Kidney (tissue), 14 donors: ENCODE results near the gene ZCCHC12. TPM values are rescaled to one million over a fixed set of nuclear protein-coding genes. Genes with fewer than 3 reads are reported as not detected.
A peak's percentile ranks its signal among the peaks of the same experiment; 100 is the strongest.

Experiments
- DNase-seq, 5 donors: peaks; one replicate each; pipeline ENCODE4 v3.0.0-alpha.2; 2013 to 2020
- FAIRE-seq: peaks from 2 replicates; lab custom pipeline; 2012; peaks lifted over from hg19 to GRCh38; lab: Jason Lieb, UNC
- H3K27ac ChIP-seq, 2 donors: one replicate each; pipeline ENCODE4 v1.7.0; 2013; ENCODE audit warnings: low read depth in 2 of 2, low read length in 2 of 2, inconsistent platforms in 1 of 2
- H3K27me3 ChIP-seq: one replicate; pipeline ENCODE4 v1.7.1; 2013; ENCODE audit warnings: low read length, inconsistent platforms; ENCODE audit not compliant: control insufficient read depth, insufficient read depth
- H3K36me3 ChIP-seq, 3 donors: one replicate each; pipeline versions ENCODE4 v1.7.0 to v1.7.1; 2013; ENCODE audit warnings: low read length in 3 of 3, control low read depth in 1 of 3, inconsistent platforms in 1 of 3; ENCODE audit not compliant: insufficient read depth in 3 of 3, control insufficient read depth in 2 of 3
- H3K4me1 ChIP-seq, 3 donors: one replicate each; pipeline versions ENCODE4 v1.7.0 to v1.7.1; 2013; ENCODE audit warnings: low read length in 3 of 3, inconsistent platforms in 1 of 3, low read depth in 1 of 3; ENCODE audit not compliant: control insufficient read depth in 2 of 3, insufficient read depth in 2 of 3
- H3K4me3 ChIP-seq, 3 donors: one replicate each; pipeline versions ENCODE4 v1.7.0 to v1.8.1; 2013; ENCODE audit warnings: low read length in 3 of 3, control low read depth in 1 of 3, inconsistent platforms in 1 of 3
- H3K9ac ChIP-seq, 3 donors: one replicate each; pipeline versions ENCODE4 v1.7.0 to v1.7.1; 2013; ENCODE audit warnings: low read length in 3 of 3, control low read depth in 1 of 3, inconsistent platforms in 1 of 3
- H3K9me3 ChIP-seq, 3 donors: one replicate each; pipeline versions ENCODE4 v1.7.0 to v1.7.1; 2013; ENCODE audit warnings: low read length in 3 of 3, control low read depth in 1 of 3, inconsistent platforms in 1 of 3; ENCODE audit not compliant: control insufficient read depth in 2 of 3, insufficient read depth in 1 of 3
- CTCF ChIP-seq: IDR thresholded peaks from 3 replicates; pipeline ENCODE4 v1.5.1; 2012; ENCODE audit warnings: mild to moderate bottlenecking, moderate library complexity, borderline replicate concordance; ENCODE audit not compliant: insufficient read depth; ENCODE audit errors: extremely low read depth
- intact Hi-C: fragments of 100-400 bp; cut with DNase I; formaldehyde crosslinking; loops from one replicate; pipeline ENCODE4 v1.11.1; 2022
- polyA plus RNA-seq: library from polyadenylated mRNA; stranded (reverse); fragments of 350-450 nt; fragmentation: Illumina TruSeq; extraction: RNeasy Lipid Tissue Mini Kit (QIAGEN cat#74804); gene quantifications from one replicate; pipeline ENCODE4 v1.2.3, GENCODE V29; 2014; ENCODE audit warnings: low read depth, low replicate concordance; ENCODE audit not compliant: insufficient read depth
- total RNA-seq: library from RNA; stranded (reverse); fragmentation: NEBNext Ultra II Directional; extraction: Animal tissue kit (Norgen Biotek cat#: 25700); gene quantifications from one replicate; pipeline ENCODE4 v1.2.1, GENCODE V29; 2021
- donor health status: control.
- donor health status: control.
- donor health status: control.
- donor health status: control.
- donor health status: control.
- donor health status: DM: yes; HTN: yes; CAD: no.
- donor health status: Normal renal cell carcinoma (clear cell type).

ZCCHC12 gene
- total and polyA plus RNA-seq, 2 donors from 2014 or later: not detected

GRCh38 chrX:118853596-118853995 lies 30.0 kb downstream of the ZCCHC12 start:
- no peak overlapping the region for H3K27ac ChIP-seq
- FAIRE-seq (no peak), DNase-seq (no peak)
- H3K9me3 ChIP-seq: no peaks in the 10 kb centered on the region
- H3K4me1 ChIP-seq: no peaks in the 10 kb centered on the region
- TF ChIP-seq CTCF: no peak
- intact Hi-C loops: no loop called here
- H3K36me3 ChIP-seq: no peaks in the 10 kb centered on the region
- no peak overlapping the region for H3K9ac ChIP-seq
- H3K27me3 ChIP-seq: no peaks in the 10 kb centered on the region
- H3K4me3 ChIP-seq: no peak overlapping the region

GRCh38 chrX:118855681-118856310 lies 32.2 kb downstream of the ZCCHC12 start:
- intact Hi-C loops: no loop called here
- TF ChIP-seq CTCF: no peak
- Histone ChIP-seq H3K36me3 (no peaks in the 10 kb centered on the region), H3K4me1 (no peaks in the 10 kb centered on the region), H3K27me3 (no peaks in the 10 kb centered on the region), H3K9ac (no peak overlapping the region), H3K4me3 (no peak overlapping the region), H3K27ac (peak overlapping the region in 1 of 2 donors; percentile 3), H3K9me3 (no peaks in the 10 kb centered on the region)
- FAIRE-seq (peak; percentile 95), DNase-seq (peak in 2 of 5 donors; percentile 12 to 32)

- Histone ChIP-seq H3K27me3 (no peaks in the 10 kb centered on the region), H3K36me3 (no peaks in the 10 kb centered on the region), H3K9me3 (no peaks in the 10 kb centered on the region), H3K27ac (no peak overlapping the region), H3K4me1 (no peaks in the 10 kb centered on the region), H3K9ac (no peak overlapping the region), H3K4me3 (no peak overlapping the region)
- FAIRE-seq (peak; percentile 13), DNase-seq (no peak)
- TF ChIP-seq CTCF: no peak
- intact Hi-C loops: no loop called here
Measured at GRCh38 chrX:118857006-118857405, 33.4 kb downstream of the ZCCHC12 start.

GRCh38 chrX:118861338-118861737 lies 37.7 kb downstream of the ZCCHC12 start:
- H3K4me3 ChIP-seq: no peak overlapping the region
- TF ChIP-seq CTCF: no peak
- no peaks in the 10 kb centered on the region for H3K4me1 ChIP-seq
- H3K27me3 ChIP-seq: no peaks in the 10 kb centered on the region
- H3K9ac ChIP-seq: no peak overlapping the region
- FAIRE-seq (no peak), DNase-seq (no peak)
- no peak overlapping the region for H3K27ac ChIP-seq
- no peaks in the 10 kb centered on the region for H3K36me3 ChIP-seq
- H3K9me3 ChIP-seq: no peaks in the 10 kb centered on the region
- intact Hi-C loops: no loop called here
